ENCODE results near the gene FGFR2.

The FGFR2 gene

GRCh38 chr10:121598263-121599249 lies at the start of gene FGFR2:
TSS of gene FGFR2 (minus strand) at chr10:121598444. CDS start at chr10:121593817, 4,627 bp downstream.
- DNase-seq (ENCODE audit: low read depth in 2 of 2), result peak in 1 of 2 donors; percentile 6

DNA sequence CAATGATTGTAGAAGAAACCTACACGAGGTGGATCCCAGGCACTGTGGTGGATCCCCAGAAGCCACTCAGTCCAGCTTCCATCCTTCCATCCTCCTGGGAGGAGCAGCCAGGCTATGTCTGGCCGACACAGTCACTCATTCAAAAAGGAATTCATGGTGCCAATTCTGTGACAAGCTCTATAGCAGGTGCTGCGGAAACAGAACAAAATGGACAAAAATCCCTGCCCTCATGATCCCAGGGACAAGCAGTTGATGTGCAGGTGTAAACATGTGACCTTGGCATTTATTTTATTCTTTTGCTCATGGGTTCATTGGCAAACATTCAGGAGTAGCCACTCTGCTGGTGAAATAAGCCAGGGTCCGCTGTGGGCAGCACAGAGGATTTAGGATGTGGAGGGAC lies 49.2 kb upstream of the FGFR2 start:
- no peak for DNase-seq (ENCODE audit: low read depth in 2 of 2)

DNA sequence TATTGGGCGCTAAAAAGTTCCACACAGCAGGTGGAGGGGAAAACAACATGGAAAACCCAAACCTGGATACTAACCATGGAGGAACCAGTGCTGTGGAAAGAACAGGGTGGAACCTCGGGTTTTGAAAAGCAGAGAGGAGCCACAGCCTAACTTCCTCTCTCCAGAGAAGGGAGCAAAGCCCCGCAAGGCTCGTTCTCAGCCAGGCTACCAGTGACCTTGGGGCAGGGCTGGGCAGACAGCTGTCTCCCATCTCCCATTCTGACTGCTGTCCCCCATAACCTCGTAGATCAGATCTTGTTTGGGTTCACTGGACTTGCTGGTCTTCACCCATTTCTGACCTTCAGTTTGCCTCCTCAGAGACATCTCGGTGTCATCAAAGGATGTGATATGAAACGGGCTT lies 47.5 kb upstream of the FGFR2 start:
- DNase-seq (ENCODE audit: low read depth in 2 of 2), result no peak

DNA sequence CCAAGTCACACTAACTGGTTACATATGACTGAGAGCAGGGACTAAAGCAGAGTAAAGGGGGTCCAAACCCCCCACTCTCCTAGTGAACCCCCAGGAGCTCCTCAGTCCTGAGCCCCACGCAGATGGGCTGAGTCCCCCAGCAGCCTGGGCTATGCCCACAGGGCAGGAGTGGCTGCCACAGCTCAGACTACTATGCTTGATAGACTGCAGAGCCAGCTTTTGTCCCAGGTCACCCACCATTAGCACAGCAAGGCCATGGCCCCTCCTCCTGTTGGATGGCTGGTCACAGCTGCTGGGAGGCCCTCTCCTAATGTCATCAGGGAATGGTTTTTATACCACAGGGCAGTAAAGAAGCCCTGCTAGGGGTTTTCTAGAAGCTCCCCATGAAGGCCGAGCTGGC lies 46.3 kb upstream of the FGFR2 start:
- no peak for DNase-seq (ENCODE audit: low read depth in 2 of 2)

GRCh38 chr10:121640266-121640665 lies 42.0 kb upstream of the FGFR2 start:
- no peak for DNase-seq (ENCODE audit: low read depth in 2 of 2)

DNA sequence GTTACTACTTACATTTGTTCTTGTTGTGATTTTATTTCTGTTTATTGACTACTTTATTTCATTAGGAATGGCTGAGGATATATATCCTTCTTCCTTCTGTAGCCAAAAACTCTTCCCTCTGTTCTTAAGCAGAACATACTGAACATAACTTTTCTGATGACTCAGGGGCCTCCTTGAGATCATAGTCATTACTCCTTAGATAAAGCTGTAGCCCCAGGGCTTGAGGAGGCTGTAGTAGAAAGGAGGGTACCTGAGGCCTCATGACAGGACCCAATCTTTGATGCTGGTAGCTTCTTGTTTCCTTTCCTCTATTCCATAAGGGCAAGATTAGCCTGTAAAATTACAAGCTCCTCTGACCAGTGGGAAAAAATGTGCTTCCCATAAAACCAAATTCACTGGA lies 41.2 kb upstream of the FGFR2 start:
- DNase-seq (ENCODE audit: low read depth in 2 of 2), result no peak

DNA sequence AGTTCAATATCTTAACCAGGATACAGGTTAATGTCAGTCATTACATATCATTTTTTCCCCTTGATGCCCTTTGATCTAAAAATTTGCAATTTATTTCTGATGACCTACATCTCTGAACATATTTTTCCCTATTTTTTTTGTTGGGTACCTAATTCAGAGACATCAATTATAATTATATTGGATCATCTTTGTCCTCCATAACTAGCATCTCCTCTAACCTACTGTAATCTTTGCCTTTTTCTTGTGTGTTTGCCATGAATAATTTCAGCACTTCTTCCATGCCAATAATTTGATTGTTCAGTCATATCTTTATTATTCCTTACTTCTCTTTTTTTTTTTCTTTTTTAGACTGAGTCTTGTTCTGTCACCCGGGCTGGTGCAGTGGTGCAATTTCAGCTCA lies 39.2 kb upstream of the FGFR2 start:
- no peak for DNase-seq (ENCODE audit: low read depth in 2 of 2)

GRCh38 chr10:121633056-121633455 lies 34.8 kb upstream of the FGFR2 start:
- no peak for DNase-seq (ENCODE audit: low read depth in 2 of 2)

- no peak for DNase-seq (ENCODE audit: low read depth in 2 of 2)
Observed at GRCh38 chr10:121631365-121632029, 33.3 kb upstream of the FGFR2 start.

GRCh38 chr10:121628859-121629258 lies 30.6 kb upstream of the FGFR2 start:
- DNase-seq (ENCODE audit: low read depth in 2 of 2), result no peak

- DNase-seq (ENCODE audit: low read depth in 2 of 2), result no peak
Observed at GRCh38 chr10:121627876-121628581, 29.8 kb upstream of the FGFR2 start.

GRCh38 chr10:121624836-121625486 lies 26.7 kb upstream of the FGFR2 start:
- DNase-seq (ENCODE audit: low read depth in 2 of 2), result no peak

DNA sequence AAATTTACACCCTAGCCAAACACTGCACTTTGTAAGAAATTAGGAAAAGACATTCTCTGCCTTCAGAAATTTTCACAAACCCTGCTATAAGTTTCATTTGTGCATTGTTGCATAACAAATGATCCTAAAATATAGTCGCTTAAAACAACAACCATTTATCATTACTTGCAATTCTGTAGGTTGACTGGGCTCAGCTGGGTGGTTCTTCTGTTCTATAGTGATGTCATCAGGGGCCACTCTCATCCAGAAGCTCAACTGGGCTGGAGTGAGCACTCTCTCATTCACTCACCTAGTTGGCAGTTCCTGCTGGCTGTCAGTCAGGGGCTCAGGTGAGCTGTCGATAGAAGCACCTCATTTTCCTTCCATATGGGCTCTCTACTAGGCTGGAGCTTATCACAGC lies 20.7 kb upstream of the FGFR2 start:
- DNase-seq (ENCODE audit: low read depth in 2 of 2), result no peak

GRCh38 chr10:121617176-121617575 lies 18.9 kb upstream of the FGFR2 start:
- DNase-seq (ENCODE audit: low read depth in 2 of 2), result no peak

GRCh38 chr10:121616291-121616690 lies 18.0 kb upstream of the FGFR2 start:
- DNase-seq (ENCODE audit: low read depth in 2 of 2), result no peak

DNA sequence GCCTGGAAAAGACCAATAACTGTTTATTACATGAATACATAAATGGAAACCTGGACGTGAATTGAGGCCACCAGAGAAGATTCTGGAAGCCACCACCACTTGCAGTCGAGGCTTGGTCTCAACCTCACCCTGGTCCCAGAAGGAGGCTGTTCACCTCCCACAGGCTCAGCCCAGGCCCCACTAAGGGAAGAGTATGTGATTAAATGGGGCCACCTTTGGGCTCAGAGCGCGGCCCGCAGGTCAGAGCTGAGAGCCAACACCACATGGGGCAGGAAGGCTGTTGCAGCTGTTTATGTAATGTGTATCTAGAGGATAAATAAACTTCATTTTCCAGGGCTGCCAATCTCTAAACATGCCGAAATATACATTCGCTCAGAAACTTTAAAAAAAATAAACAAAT lies 17.6 kb upstream of the FGFR2 start:
- DNase-seq (ENCODE audit: low read depth in 2 of 2), result no peak

- no peak for DNase-seq (ENCODE audit: low read depth in 2 of 2)
Observed at GRCh38 chr10:121615435-121615793, 17.2 kb upstream of the FGFR2 start.

DNA sequence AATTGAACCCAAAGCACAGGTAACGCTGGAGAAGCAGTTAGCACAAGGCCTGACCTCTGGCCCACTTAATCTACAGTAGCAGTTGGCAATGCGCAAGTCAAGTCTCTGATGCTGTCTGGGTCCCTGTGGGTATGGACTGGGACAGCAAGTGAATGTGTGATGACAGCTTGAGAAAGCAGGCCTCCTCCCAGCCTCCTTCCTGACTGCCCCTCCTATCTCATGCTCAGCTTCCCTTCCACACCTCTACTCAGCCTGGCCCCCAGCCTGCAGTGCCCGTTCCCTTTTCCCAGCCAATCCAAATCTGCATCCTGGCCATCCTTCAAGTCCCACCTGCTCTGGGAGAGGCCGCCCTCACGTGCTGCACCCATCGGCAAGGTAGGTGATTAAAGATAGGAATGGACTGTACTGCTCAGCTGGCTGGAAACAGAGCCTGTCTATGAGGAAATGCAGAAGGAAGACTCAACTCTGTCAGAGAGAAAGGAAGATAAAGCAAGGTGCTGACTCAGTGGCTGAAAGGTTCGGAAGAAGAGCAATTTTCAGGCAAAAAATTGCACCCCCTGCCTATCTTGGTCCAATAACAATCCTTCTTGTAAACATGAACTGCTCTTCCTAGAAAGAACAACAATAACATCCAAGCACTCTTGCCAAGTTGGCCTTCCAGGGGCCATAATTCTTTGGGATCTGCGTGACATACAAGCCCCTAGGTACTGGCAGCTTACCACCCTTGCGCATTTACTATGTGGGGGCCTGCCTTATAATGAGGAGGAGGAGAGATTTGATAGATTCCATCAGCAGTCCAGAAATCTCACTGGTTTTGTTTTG lies 16.6 kb upstream of the FGFR2 start:
- no peak for DNase-seq (ENCODE audit: low read depth in 2 of 2)

GRCh38 chr10:121613456-121613855 lies 15.2 kb upstream of the FGFR2 start:
- DNase-seq (ENCODE audit: low read depth in 2 of 2), result no peak

GRCh38 chr10:121611393-121612159 lies 13.3 kb upstream of the FGFR2 start:
- no peak for DNase-seq (ENCODE audit: low read depth in 2 of 2)
